ENCODE data around the gene ZDHHC11B.
A peak's percentile ranks its signal among the peaks of the same experiment; 100 is the strongest.
"Not testable (repeated sequence)": the region's sequence is repeated elsewhere in the genome, so short reads cannot be mapped to it uniquely, and the experiment has no call there.

Gene ZDHHC11B

DNA sequence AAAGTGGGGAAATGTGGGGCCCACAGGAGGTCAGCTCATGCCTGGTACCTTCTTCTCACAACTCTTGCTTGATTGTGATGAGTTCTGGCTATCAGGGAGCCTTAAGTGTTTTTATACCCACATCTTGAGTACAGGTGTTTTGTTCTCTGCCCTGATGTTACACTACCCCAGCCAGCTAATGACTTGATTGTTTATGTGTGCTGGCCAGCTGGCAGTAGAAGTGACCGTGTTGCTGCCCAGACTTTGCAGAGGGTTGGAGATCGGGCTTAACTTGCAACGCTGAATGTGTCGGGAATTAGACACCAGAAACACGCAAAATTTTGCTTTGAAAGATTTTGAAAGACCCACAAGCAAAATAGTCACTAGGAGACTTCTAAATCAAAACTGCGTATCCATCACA, 16.9 kb upstream of the ZDHHC11B start:
- Histone ChIP-seq H3K4me2 (ENCODE audit: low read length) (no peak overlapping the region), H4K8ac (ENCODE audit: low read depth, low read length) (no peak overlapping the region), H4K91ac (ENCODE audit: low read depth, low read length) (no peak overlapping the region), H3K79me1 (ENCODE audit: low read length) (no peaks in the 10 kb centered on the region), H3K9ac (ENCODE audit: low read length) (no peak overlapping the region), H3K4me3 (ENCODE audit: low read depth, low read length) (no peak overlapping the region), H3K9me3 (ENCODE audit: insufficient read depth, low read depth, low read length) (no peaks in the 10 kb centered on the region), H2BK12ac (ENCODE audit: low read length) (no peak overlapping the region), H3K27me3 (ENCODE audit: insufficient read depth, low read length) (no peaks in the 10 kb centered on the region), H4K12ac (ENCODE audit: low read depth, low read length) (no peak overlapping the region), H2AFZ (ENCODE audit: insufficient read depth, low read length, poor library complexity) (no peak overlapping the region), H3K4ac (ENCODE audit: low read depth, low read length) (no peak overlapping the region), H3K4me1 (ENCODE audit: control insufficient read depth in 1 of 2, insufficient read depth in 2 of 2, low read length in 2 of 2) (no peaks in the 10 kb centered on the region), H3K36me3 (ENCODE audit: control insufficient read depth in 1 of 2, insufficient read depth in 2 of 2, low read length in 2 of 2) (no peaks in the 10 kb centered on the region), H2AK5ac (ENCODE audit: low read length) (no peak overlapping the region), H2BK120ac (ENCODE audit: insufficient read depth, low read length, poor library complexity) (no peak overlapping the region), H3K14ac (ENCODE audit: low read length) (no peak overlapping the region), H3K27ac (ENCODE audit: low read depth, low read length) (no peak overlapping the region), H3K79me2 (ENCODE audit: control insufficient read depth, insufficient read depth, low read length, poor library complexity) (no peaks in the 10 kb centered on the region), H2BK5ac (ENCODE audit: low read depth, low read length, poor library complexity) (no peak overlapping the region), H3K23ac (ENCODE audit: low read length) (no peak overlapping the region), H3K18ac (ENCODE audit: low read length) (no peak overlapping the region)
- WGBS (ENCODE audit: extremely low coverage, insufficient coverage, insufficient read length) = no CpG with 5 or more reads among the region's 6 CpGs
- DNase-seq = no peak

DNA sequence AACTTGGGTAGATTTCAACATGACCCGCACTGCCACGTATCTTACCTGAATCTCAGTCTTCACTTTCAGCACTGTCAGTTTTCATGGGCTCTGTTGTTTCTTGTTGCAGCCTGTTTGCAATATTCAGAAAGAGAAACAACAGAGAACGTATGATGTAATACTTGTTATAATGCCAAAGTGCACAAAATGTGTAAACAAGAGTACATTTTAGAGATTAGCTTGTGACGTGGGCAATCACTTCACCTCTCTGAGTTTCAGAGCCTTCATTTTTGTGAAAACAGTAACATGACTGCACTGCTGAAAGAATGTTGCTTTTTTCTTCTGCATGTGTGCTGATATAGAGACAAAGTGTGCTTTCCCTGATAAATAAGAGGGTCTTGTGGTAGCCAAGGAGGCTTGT, 16.5 kb upstream of the ZDHHC11B start:
- not testable (repeated sequence) for H3K4ac ChIP-seq (ENCODE audit: low read depth, low read length)

DNA sequence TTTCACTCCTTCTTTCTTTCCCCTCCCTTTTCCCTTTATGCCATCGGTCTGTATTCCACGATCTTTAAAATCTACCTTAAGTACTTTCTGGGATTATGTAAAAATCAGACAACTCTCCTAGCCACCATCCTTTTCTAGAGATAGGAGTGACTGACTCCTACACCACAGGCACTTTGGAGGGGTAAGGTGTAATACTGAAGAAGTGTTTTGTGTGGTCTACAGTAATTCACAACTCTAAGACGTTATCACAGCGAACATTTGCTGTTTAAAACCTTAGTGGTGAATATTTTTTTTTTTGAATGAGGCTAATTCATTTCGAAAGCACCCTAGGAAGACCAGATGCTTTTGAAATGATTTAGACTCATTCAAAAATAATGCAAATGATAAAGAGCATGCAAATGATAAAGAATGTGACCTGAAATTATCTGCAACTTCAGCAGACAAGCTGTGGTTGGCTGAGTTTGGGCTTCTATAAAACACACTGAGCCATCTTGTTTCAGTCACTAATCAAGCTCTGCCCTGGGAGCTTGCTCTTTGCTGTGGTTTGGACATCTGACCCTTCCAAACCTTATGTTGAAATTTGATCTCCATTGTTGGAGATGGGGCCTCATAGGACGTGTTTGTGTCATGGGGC, 14.1 kb upstream of the ZDHHC11B start:
- H3K4me2 ChIP-seq (ENCODE audit: low read length); H3K36me3 ChIP-seq (ENCODE audit: control insufficient read depth in 1 of 2, insufficient read depth in 2 of 2, low read length in 2 of 2): not testable (repeated sequence)
- no CpG with 5 or more reads among the region's 6 CpGs for WGBS (ENCODE audit: extremely low coverage, insufficient coverage, insufficient read length)

More for the DNA sequence above, 16.5 kb upstream of the ZDHHC11B start:
- no CpG with 5 or more reads among the region's 4 CpGs for WGBS (ENCODE audit: extremely low coverage, insufficient coverage, insufficient read length)
- not testable (repeated sequence) for H2BK12ac ChIP-seq (ENCODE audit: low read length); H3K9me3 ChIP-seq (ENCODE audit: insufficient read depth, low read depth, low read length); H4K12ac ChIP-seq (ENCODE audit: low read depth, low read length); H3K23ac ChIP-seq (ENCODE audit: low read length); H3K27me3 ChIP-seq (ENCODE audit: insufficient read depth, low read length); H3K27ac ChIP-seq (ENCODE audit: low read depth, low read length); H2AFZ ChIP-seq (ENCODE audit: insufficient read depth, low read length, poor library complexity); H3K4me2 ChIP-seq (ENCODE audit: low read length); H3K36me3 ChIP-seq (ENCODE audit: control insufficient read depth in 1 of 2, insufficient read depth in 2 of 2, low read length in 2 of 2); H3K18ac ChIP-seq (ENCODE audit: low read length); H3K4me3 ChIP-seq (ENCODE audit: low read depth, low read length); H4K91ac ChIP-seq (ENCODE audit: low read depth, low read length); H3K9ac ChIP-seq (ENCODE audit: low read length); H3K14ac ChIP-seq (ENCODE audit: low read length); H4K8ac ChIP-seq (ENCODE audit: low read depth, low read length); H2BK120ac ChIP-seq (ENCODE audit: insufficient read depth, low read length, poor library complexity); H3K79me1 ChIP-seq (ENCODE audit: low read length); H2AK5ac ChIP-seq (ENCODE audit: low read length); H2BK5ac ChIP-seq (ENCODE audit: low read depth, low read length, poor library complexity); H3K79me2 ChIP-seq (ENCODE audit: control insufficient read depth, insufficient read depth, low read length, poor library complexity); H3K4me1 ChIP-seq (ENCODE audit: control insufficient read depth in 1 of 2, insufficient read depth in 2 of 2, low read length in 2 of 2)
- peak in 1 of 2 donors; percentile 9 for DNase-seq

DNA sequence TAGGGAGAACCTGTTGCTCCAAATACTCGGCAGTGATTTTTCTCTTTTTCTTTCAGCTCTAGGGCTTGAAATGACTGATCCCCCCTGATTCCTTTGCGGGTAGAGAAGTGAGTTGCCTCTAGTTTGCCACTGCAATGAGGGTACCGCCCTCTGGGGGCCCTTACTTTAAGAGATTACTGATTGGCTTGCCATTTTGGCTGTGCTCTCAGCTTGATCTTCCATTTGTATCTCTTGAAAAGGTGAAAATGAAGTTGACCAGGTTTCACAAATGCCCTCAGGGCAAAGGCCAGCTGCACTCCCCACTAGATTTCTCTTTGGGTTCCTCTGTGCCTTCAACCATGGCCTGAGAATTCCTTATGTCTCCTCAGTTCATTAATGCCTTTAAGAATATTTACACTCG, 13.5 kb upstream of the ZDHHC11B start:
- H2AK5ac ChIP-seq (ENCODE audit: low read length); H3K27me3 ChIP-seq (ENCODE audit: insufficient read depth, low read length); H4K12ac ChIP-seq (ENCODE audit: low read depth, low read length); H2BK5ac ChIP-seq (ENCODE audit: low read depth, low read length, poor library complexity); H3K14ac ChIP-seq (ENCODE audit: low read length); H3K18ac ChIP-seq (ENCODE audit: low read length); H2AFZ ChIP-seq (ENCODE audit: insufficient read depth, low read length, poor library complexity); H3K4ac ChIP-seq (ENCODE audit: low read depth, low read length); H3K4me1 ChIP-seq (ENCODE audit: control insufficient read depth in 1 of 2, insufficient read depth in 2 of 2, low read length in 2 of 2); H3K9me3 ChIP-seq (ENCODE audit: insufficient read depth, low read depth, low read length); H3K4me2 ChIP-seq (ENCODE audit: low read length); H2BK12ac ChIP-seq (ENCODE audit: low read length); H3K79me1 ChIP-seq (ENCODE audit: low read length); H3K36me3 ChIP-seq (ENCODE audit: control insufficient read depth in 1 of 2, insufficient read depth in 2 of 2, low read length in 2 of 2); H4K91ac ChIP-seq (ENCODE audit: low read depth, low read length); H4K8ac ChIP-seq (ENCODE audit: low read depth, low read length); H3K27ac ChIP-seq (ENCODE audit: low read depth, low read length); H2BK120ac ChIP-seq (ENCODE audit: insufficient read depth, low read length, poor library complexity); H3K9ac ChIP-seq (ENCODE audit: low read length); H3K4me3 ChIP-seq (ENCODE audit: low read depth, low read length); H3K79me2 ChIP-seq (ENCODE audit: control insufficient read depth, insufficient read depth, low read length, poor library complexity); H3K23ac ChIP-seq (ENCODE audit: low read length); DNase-seq: not testable (repeated sequence)
- no CpG with 5 or more reads among the region's 4 CpGs for WGBS (ENCODE audit: extremely low coverage, insufficient coverage, insufficient read length)

More for the DNA sequence above, 14.1 kb upstream of the ZDHHC11B start:
- not testable (repeated sequence) for H2AFZ ChIP-seq (ENCODE audit: insufficient read depth, low read length, poor library complexity); H2BK12ac ChIP-seq (ENCODE audit: low read length); H3K27me3 ChIP-seq (ENCODE audit: insufficient read depth, low read length); H3K4ac ChIP-seq (ENCODE audit: low read depth, low read length); H4K12ac ChIP-seq (ENCODE audit: low read depth, low read length); DNase-seq; H3K9me3 ChIP-seq (ENCODE audit: insufficient read depth, low read depth, low read length); H4K91ac ChIP-seq (ENCODE audit: low read depth, low read length); H3K79me2 ChIP-seq (ENCODE audit: control insufficient read depth, insufficient read depth, low read length, poor library complexity); H3K4me3 ChIP-seq (ENCODE audit: low read depth, low read length); H4K8ac ChIP-seq (ENCODE audit: low read depth, low read length); H3K14ac ChIP-seq (ENCODE audit: low read length); H2BK120ac ChIP-seq (ENCODE audit: insufficient read depth, low read length, poor library complexity); H2AK5ac ChIP-seq (ENCODE audit: low read length); H3K9ac ChIP-seq (ENCODE audit: low read length); H3K23ac ChIP-seq (ENCODE audit: low read length); H3K79me1 ChIP-seq (ENCODE audit: low read length); H3K27ac ChIP-seq (ENCODE audit: low read depth, low read length); H2BK5ac ChIP-seq (ENCODE audit: low read depth, low read length, poor library complexity); H3K4me1 ChIP-seq (ENCODE audit: control insufficient read depth in 1 of 2, insufficient read depth in 2 of 2, low read length in 2 of 2); H3K18ac ChIP-seq (ENCODE audit: low read length)
